ENCODE results near the gene CDH24.
"Not testable (repeated sequence)": the region's sequence is repeated elsewhere in the genome, so short reads cannot be mapped to it uniquely, and the experiment has no call there.

The CDH24 gene

GRCh38 chr14:23006544-23007419 is 50.5 kb downstream of the CDH24 start:
- Histone ChIP-seq H3K27me3 (ENCODE audit: insufficient read depth, poor library complexity, severe bottlenecking) (no peaks in the 10 kb centered on the region), H3K4me3 (replicated peaks; ENCODE audit: insufficient read depth, low read length) (peak overlapping the region; percentile 57), H3K27ac (replicated peaks) (peak overlapping the region; percentile 89)
- TF ChIP-seq GABPA (IDR thresholded peaks at IDR 0.05; ENCODE audit: low read depth) = no peak
- no peak for TF ChIP-seq SPI1 (IDR thresholded peaks at IDR 0.05; ENCODE audit: borderline replicate concordance, low read depth)
- TF ChIP-seq CTCF (IDR thresholded peaks at IDR 0.05; ENCODE audit: insufficient read depth, low read length) = peak; percentile 15
- TF ChIP-seq POLR2AphosphoS5 (IDR thresholded peaks at IDR 0.05; ENCODE audit: low read depth) = peak; percentile 96
- TF ChIP-seq REST (IDR thresholded peaks at IDR 0.05; ENCODE audit: insufficient replicate concordance, low read depth) = peak; percentile 75
- peak; percentile 93 to 99 for DNase-seq (ENCODE audit: low read depth in 1 of 2, low spot score in 1 of 2)

- Histone ChIP-seq H3K4me3 (replicated peaks; ENCODE audit: insufficient read depth, low read length) (peak overlapping the region; percentile 57), H3K27ac (replicated peaks) (peak overlapping the region; percentile 89), H3K27me3 (ENCODE audit: insufficient read depth, poor library complexity, severe bottlenecking) (no peaks in the 10 kb centered on the region)
- TF ChIP-seq REST (IDR thresholded peaks at IDR 0.05; ENCODE audit: insufficient replicate concordance, low read depth) = no peak
- no peak for TF ChIP-seq CTCF (IDR thresholded peaks at IDR 0.05; ENCODE audit: insufficient read depth, low read length)
- TF ChIP-seq SPI1 (IDR thresholded peaks at IDR 0.05; ENCODE audit: borderline replicate concordance, low read depth) = no peak
- TF ChIP-seq GABPA (IDR thresholded peaks at IDR 0.05; ENCODE audit: low read depth) = no peak
- no peak for TF ChIP-seq POLR2AphosphoS5 (IDR thresholded peaks at IDR 0.05; ENCODE audit: low read depth)
- DNase-seq (ENCODE audit: low read depth in 1 of 2, low spot score in 1 of 2) = no peak
These were observed 51.2 kb downstream of the CDH24 start for GRCh38 chr14:23006188-23006534.

- Histone ChIP-seq H3K27me3 (ENCODE audit: insufficient read depth, poor library complexity, severe bottlenecking) (no peaks in the 10 kb centered on the region), H3K4me3 (replicated peaks; ENCODE audit: insufficient read depth, low read length) (no peak overlapping the region)
- no peak for TF ChIP-seq CTCF (IDR thresholded peaks at IDR 0.05; ENCODE audit: insufficient read depth, low read length)
- TF ChIP-seq POLR2AphosphoS5 (IDR thresholded peaks at IDR 0.05; ENCODE audit: low read depth) = no peak
- TF ChIP-seq SPI1 (IDR thresholded peaks at IDR 0.05; ENCODE audit: borderline replicate concordance, low read depth) = peak; percentile 49; the same call in 1 of the 2 replicates
- TF ChIP-seq REST (IDR thresholded peaks at IDR 0.05; ENCODE audit: insufficient replicate concordance, low read depth) = no peak
- TF ChIP-seq GABPA (IDR thresholded peaks at IDR 0.05; ENCODE audit: low read depth) = no peak
These were observed 51.7 kb downstream of the CDH24 start for GRCh38 chr14:23005451-23006187.

GRCh38 chr14:23004274-23004673 is 53.0 kb downstream of the CDH24 start:
- not testable (repeated sequence) for H3K4me3 ChIP-seq (replicated peaks; ENCODE audit: insufficient read depth, low read length); H3K27me3 ChIP-seq (ENCODE audit: insufficient read depth, poor library complexity, severe bottlenecking); H3K27ac ChIP-seq (replicated peaks); DNase-seq (ENCODE audit: low read depth in 1 of 2, low spot score in 1 of 2)

More at GRCh38 chr14:23005451-23006187, 51.7 kb downstream of the CDH24 start:
- peak overlapping the region; percentile 89 for H3K27ac ChIP-seq (replicated peaks)
- no peak for DNase-seq (ENCODE audit: low read depth in 1 of 2, low spot score in 1 of 2)

Data from HL-60 (cell line).